H9 (cell line): ENCODE data around the gene TIGD2. TPM values are rescaled to one million over a fixed set of nuclear protein-coding genes. Genes with fewer than 3 reads are reported as not detected.

ENCODE experiments used
- DNase-seq: peaks from one replicate; pipeline ENCODE4 v3.0.0-alpha.2; 2017
- H2AFZ ChIP-seq: one replicate; pipeline ENCODE4 v1.6.1; 2013; ENCODE audit warnings: mild to moderate bottlenecking, low read length, control low read depth, moderate library complexity
- H2AK5ac ChIP-seq: 2 replicates; pipeline ENCODE4 v1.6.1; 2013; ENCODE audit warnings: low read length, control low read depth, mixed read lengths; ENCODE audit not compliant: insufficient read length
- H2BK120ac ChIP-seq: one replicate; pipeline ENCODE4 v1.6.1; 2013; ENCODE audit warnings: low read depth, mild to moderate bottlenecking, low read length, control low read depth, inconsistent platforms; ENCODE audit not compliant: poor library complexity, severe bottlenecking
- H2BK12ac ChIP-seq: 2 replicates; pipeline ENCODE4 v1.6.1; 2013; ENCODE audit warnings: low read length, control low read depth, mixed read lengths, low read depth; ENCODE audit not compliant: insufficient read length
- H2BK15ac ChIP-seq: 2 replicates; pipeline ENCODE4 v1.6.1; 2013; ENCODE audit warnings: low read depth, low read length, control low read depth
- H2BK20ac ChIP-seq: one replicate; pipeline ENCODE4 v1.6.1; 2013; ENCODE audit warnings: low read depth, mild to moderate bottlenecking, low read length, control low read depth, inconsistent platforms; ENCODE audit not compliant: poor library complexity, severe bottlenecking
- H2BK5ac ChIP-seq: 2 replicates; pipeline ENCODE4 v1.6.1; 2013; ENCODE audit warnings: low read length, control low read depth, mixed read lengths; ENCODE audit not compliant: insufficient read length
- H3K14ac ChIP-seq: 2 replicates; pipeline ENCODE4 v1.6.1; 2013; ENCODE audit warnings: low read length, control low read depth; ENCODE audit not compliant: insufficient read depth
- H3K18ac ChIP-seq: 2 replicates; pipeline ENCODE4 v1.6.1; 2013; ENCODE audit warnings: low read depth, mild to moderate bottlenecking, mixed read lengths, low read length, control low read depth; ENCODE audit not compliant: insufficient read length
- H3K23ac ChIP-seq: 2 replicates; pipeline ENCODE4 v1.6.1; 2013; ENCODE audit warnings: low read length, control low read depth, mixed read lengths, low read depth; ENCODE audit not compliant: insufficient read length
- H3K23me2 ChIP-seq: 2 replicates; pipeline ENCODE4 v1.6.1; 2013; ENCODE audit warnings: low read depth, mild to moderate bottlenecking, mixed read lengths, low read length, control low read depth; ENCODE audit not compliant: insufficient read length, poor library complexity, severe bottlenecking
- H3K27ac ChIP-seq: 2 replicates; pipeline ENCODE4 v1.5.1; 2013; ENCODE audit warnings: low read length, control low read depth, mixed read lengths, low read depth; ENCODE audit not compliant: insufficient read length
- H3K27me3 ChIP-seq: 2 replicates; pipeline ENCODE4 v1.6.1; 2013; ENCODE audit warnings: low read length, control low read depth, inconsistent platforms; ENCODE audit not compliant: insufficient read depth
- H3K4ac ChIP-seq: 2 replicates; pipeline ENCODE4 v1.6.1; 2013; ENCODE audit warnings: low read depth, mild to moderate bottlenecking, control low read depth, inconsistent platforms, low read length, moderate library complexity
- H3K4me1 ChIP-seq: 2 replicates; pipeline ENCODE4 v1.6.1; 2013; ENCODE audit warnings: low read length, control low read depth, inconsistent platforms; ENCODE audit not compliant: insufficient read depth
- H3K4me2 ChIP-seq: 2 replicates; pipeline ENCODE4 v1.6.1; 2013; ENCODE audit warnings: low read length, control low read depth, mixed read lengths; ENCODE audit not compliant: insufficient read length, insufficient read depth
- H3K56ac ChIP-seq: 2 replicates; pipeline ENCODE4 v1.6.1; 2013; ENCODE audit warnings: low read depth, mild to moderate bottlenecking, mixed read lengths, low read length, control low read depth; ENCODE audit not compliant: insufficient read length
- H3K79me1 ChIP-seq: 2 replicates; pipeline ENCODE4 v1.6.1; 2013; ENCODE audit warnings: low read depth, mild to moderate bottlenecking, moderate library complexity, low read length, control low read depth, inconsistent platforms; ENCODE audit not compliant: insufficient read depth, poor library complexity, severe bottlenecking
- H3K79me2 ChIP-seq: 2 replicates; pipeline ENCODE4 v1.6.1; 2013; ENCODE audit warnings: low read length, control low read depth, inconsistent platforms; ENCODE audit not compliant: insufficient read depth
- H3K9ac ChIP-seq: 2 replicates; pipeline ENCODE4 v1.6.1; 2013; ENCODE audit warnings: low read length, control low read depth, mixed read lengths; ENCODE audit not compliant: insufficient read length; ENCODE audit errors: extremely low read depth
- H3K9me3 ChIP-seq: one replicate; pipeline ENCODE4 v1.6.1; 2013; ENCODE audit warnings: low read depth, low read length, inconsistent platforms; ENCODE audit not compliant: control insufficient read depth
- H3T11ph ChIP-seq: one replicate; pipeline ENCODE4 v1.6.1; 2013; ENCODE audit warnings: mild to moderate bottlenecking, low read length, control low read depth, inconsistent platforms
- H4K20me1 ChIP-seq: one replicate; pipeline ENCODE4 v1.6.1; 2013; ENCODE audit not compliant: control insufficient read depth, insufficient read length, insufficient read depth
- H4K5ac ChIP-seq: 2 replicates; pipeline ENCODE4 v1.6.1; 2013; ENCODE audit warnings: low read depth, mild to moderate bottlenecking, mixed read lengths, low read length, control low read depth; ENCODE audit not compliant: insufficient read length
- H4K8ac ChIP-seq: replicated peaks from 2 replicates; pipeline ENCODE4 v1.6.1; 2013; ENCODE audit warnings: low read length, control low read depth, mixed read lengths, low read depth; ENCODE audit not compliant: insufficient read length
- H4K91ac ChIP-seq: 2 replicates; pipeline ENCODE4 v1.6.1; 2013; ENCODE audit warnings: low read depth, mild to moderate bottlenecking, moderate library complexity, mixed read lengths, low read length, control low read depth; ENCODE audit not compliant: insufficient read length
- H3K27ac Mint-ChIP-seq, 3 experiments: 2 replicates in 2 of 3; 3 replicates in 1 of 3; pipeline ENCODE4 v1.8.0; 2020 to 2021; ENCODE audit warnings: mixed read lengths in 3 of 3, mild to moderate bottlenecking in 1 of 3, moderate library complexity in 1 of 3
- H3K27me3 Mint-ChIP-seq: 2 replicates; pipeline ENCODE4 v1.8.0; 2021; ENCODE audit warnings: low read depth, mild to moderate bottlenecking, moderate library complexity, mixed read lengths
- H3K36me3 Mint-ChIP-seq, 3 experiments: 2 replicates in 2 of 3; 3 replicates in 1 of 3; pipeline ENCODE4 v1.8.0; 2020 to 2021; ENCODE audit warnings: low read depth in 3 of 3, mixed read lengths in 3 of 3; ENCODE audit not compliant: insufficient read depth in 1 of 3
- H3K4me1 Mint-ChIP-seq, 2 experiments: 2 replicates each; pipeline ENCODE4 v1.8.0; 2020; ENCODE audit warnings: mixed read lengths in 2 of 2
- H3K4me3 Mint-ChIP-seq, 2 experiments: 2 replicates in 1 of 2; 3 replicates in 1 of 2; pipeline ENCODE4 v1.8.0; 2020 to 2021; ENCODE audit warnings: mild to moderate bottlenecking in 2 of 2, mixed read lengths in 2 of 2, moderate library complexity in 1 of 2
- H3K9me3 Mint-ChIP-seq, 2 experiments: 2 replicates in 1 of 2; 3 replicates in 1 of 2; pipeline ENCODE4 v1.8.0; 2020; ENCODE audit warnings: mild to moderate bottlenecking in 2 of 2, mixed read lengths in 2 of 2, moderate library complexity in 1 of 2
- WGBS: extraction: QIAGEN DNeasy Blood & Tissue Kit; methylation state at CpG from one replicate; pipeline ENCODE4 v1.1.7; 2013; ENCODE audit warnings: missing lambda C conversion rate, low lambda C conversion rate, mixed read lengths; ENCODE audit not compliant: insufficient read length; ENCODE audit errors: extremely low coverage; 5-methylcytosine and 5-hydroxymethylcytosine counted together
- total RNA-seq: library from RNA; stranded (reverse); gene quantifications from 2 replicates; pipeline ENCODE4 v1.2.1, GENCODE V29; 2021
- TF ChIP-seq, protein P1 (sequence below): fragments of 200-600 bp; sonication (generic); conservative IDR thresholded peaks from 3 replicates; pipeline ENCODE4 v1.8.0; 2021; ENCODE audit warnings: antibody characterized with exemption, mild to moderate bottlenecking

TIGD2 gene
- total RNA-seq, 1 experiment from 2014 or later, result 10.4 TPM

GRCh38 chr4:89134775-89135319 lies 23.5 kb downstream of the TIGD2 start:
- TF ChIP-seq, protein P1, sequence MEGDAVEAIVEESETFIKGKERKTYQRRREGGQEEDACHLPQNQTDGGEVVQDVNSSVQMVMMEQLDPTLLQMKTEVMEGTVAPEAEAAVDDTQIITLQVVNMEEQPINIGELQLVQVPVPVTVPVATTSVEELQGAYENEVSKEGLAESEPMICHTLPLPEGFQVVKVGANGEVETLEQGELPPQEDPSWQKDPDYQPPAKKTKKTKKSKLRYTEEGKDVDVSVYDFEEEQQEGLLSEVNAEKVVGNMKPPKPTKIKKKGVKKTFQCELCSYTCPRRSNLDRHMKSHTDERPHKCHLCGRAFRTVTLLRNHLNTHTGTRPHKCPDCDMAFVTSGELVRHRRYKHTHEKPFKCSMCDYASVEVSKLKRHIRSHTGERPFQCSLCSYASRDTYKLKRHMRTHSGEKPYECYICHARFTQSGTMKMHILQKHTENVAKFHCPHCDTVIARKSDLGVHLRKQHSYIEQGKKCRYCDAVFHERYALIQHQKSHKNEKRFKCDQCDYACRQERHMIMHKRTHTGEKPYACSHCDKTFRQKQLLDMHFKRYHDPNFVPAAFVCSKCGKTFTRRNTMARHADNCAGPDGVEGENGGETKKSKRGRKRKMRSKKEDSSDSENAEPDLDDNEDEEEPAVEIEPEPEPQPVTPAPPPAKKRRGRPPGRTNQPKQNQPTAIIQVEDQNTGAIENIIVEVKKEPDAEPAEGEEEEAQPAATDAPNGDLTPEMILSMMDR, result no peak

More at GRCh38 chr4:89134775-89135319, 23.5 kb downstream of the TIGD2 start:
- Histone ChIP-seq H4K8ac (no peak overlapping the region), H3K14ac (no peak overlapping the region), H2BK20ac (no peak overlapping the region), H3K18ac (no peak overlapping the region), H2BK5ac (no peak overlapping the region), H3T11ph (no peak overlapping the region), H3K79me2 (no peaks in the 10 kb centered on the region), H3K4me2 (no peak overlapping the region), H4K5ac (no peak overlapping the region), H3K23ac (no peak overlapping the region), H3K23me2 (no peaks in the 10 kb centered on the region), H3K56ac (no peak overlapping the region), H3K9me3 (no peaks in the 10 kb centered on the region), H3K9ac (no peak overlapping the region), H3K4me1 (no peaks in the 10 kb centered on the region), H2AFZ (no peak overlapping the region), H3K4ac (no peak overlapping the region), H2BK120ac (no peak overlapping the region), H3K79me1 (no peaks in the 10 kb centered on the region), H4K20me1 (no peaks in the 10 kb centered on the region), H3K27ac (no peak overlapping the region), H4K91ac (no peak overlapping the region), H3K27me3 (no peaks in the 10 kb centered on the region), H2BK12ac (no peak overlapping the region), H2AK5ac (no peak overlapping the region), H2BK15ac (no peak overlapping the region)
- H3K4me1 Mint-ChIP-seq, result peaks cover 8 to 13% of the 10 kb centered on the region in 2 experiments
- DNase-seq, result no peak
- no CpG with 5 or more reads among the region's 4 CpGs for WGBS
- no peak overlapping the region; a peak in 1 of 7 replicates for H3K27ac Mint-ChIP-seq
- no peak overlapping the region for H3K4me3 Mint-ChIP-seq
- H3K27me3 Mint-ChIP-seq, result no peaks in the 10 kb centered on the region
- H3K9me3 Mint-ChIP-seq, result no peaks in the 10 kb centered on the region
- H3K36me3 Mint-ChIP-seq, result no peaks in the 10 kb centered on the region
